ENCODE data around the gene LMF1.
"Not testable (repeated sequence)": the region's sequence is repeated elsewhere in the genome, so short reads cannot be mapped to it uniquely, and the experiment has no call there.

LMF1 gene

GRCh38 chr16:890716-891352 lies 80.0 kb downstream of the LMF1 start:
- DNase-seq (ENCODE audit: low spot score) = no peak
- H3K4me3 Mint-ChIP-seq = no peak overlapping the region
- H3K36me3 Mint-ChIP-seq (ENCODE audit: low read depth) = no peaks in the 10 kb centered on the region
- no peaks in the 10 kb centered on the region for H3K4me1 Mint-ChIP-seq (ENCODE audit: low read depth)
- H3K27ac Mint-ChIP-seq = no peak overlapping the region
- no peaks in the 10 kb centered on the region for H3K27me3 Mint-ChIP-seq (ENCODE audit: low read depth)
- no peaks in the 10 kb centered on the region for H3K9me3 Mint-ChIP-seq

DNA sequence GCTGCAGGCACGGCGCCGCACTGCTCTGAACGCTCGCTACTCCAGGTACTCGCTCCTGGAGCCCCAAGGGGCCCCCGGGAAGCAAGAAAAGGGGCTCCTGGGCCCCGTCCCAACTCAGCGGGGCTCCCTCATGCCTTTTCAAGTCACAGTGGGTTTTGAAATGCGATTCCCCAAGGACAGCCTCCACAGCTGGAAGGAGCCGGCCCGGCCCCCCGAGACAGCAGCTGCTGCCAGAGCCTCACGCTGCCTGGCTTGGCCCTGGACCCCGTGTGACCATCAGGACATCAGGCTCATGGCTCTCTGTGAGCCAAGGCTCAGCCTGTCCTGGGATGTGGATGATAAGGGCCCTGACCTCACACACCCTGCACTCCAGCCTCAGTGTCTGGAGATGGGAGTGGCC lies 80.6 kb downstream of the LMF1 start:
- no peak overlapping the region for H3K4me3 Mint-ChIP-seq
- H3K4me1 Mint-ChIP-seq (ENCODE audit: low read depth) = no peaks in the 10 kb centered on the region
- no peak overlapping the region for H3K27ac Mint-ChIP-seq
- H3K9me3 Mint-ChIP-seq = no peaks in the 10 kb centered on the region
- H3K36me3 Mint-ChIP-seq (ENCODE audit: low read depth) = no peaks in the 10 kb centered on the region
- no peak for DNase-seq (ENCODE audit: low spot score)
- no peaks in the 10 kb centered on the region for H3K27me3 Mint-ChIP-seq (ENCODE audit: low read depth)

DNA sequence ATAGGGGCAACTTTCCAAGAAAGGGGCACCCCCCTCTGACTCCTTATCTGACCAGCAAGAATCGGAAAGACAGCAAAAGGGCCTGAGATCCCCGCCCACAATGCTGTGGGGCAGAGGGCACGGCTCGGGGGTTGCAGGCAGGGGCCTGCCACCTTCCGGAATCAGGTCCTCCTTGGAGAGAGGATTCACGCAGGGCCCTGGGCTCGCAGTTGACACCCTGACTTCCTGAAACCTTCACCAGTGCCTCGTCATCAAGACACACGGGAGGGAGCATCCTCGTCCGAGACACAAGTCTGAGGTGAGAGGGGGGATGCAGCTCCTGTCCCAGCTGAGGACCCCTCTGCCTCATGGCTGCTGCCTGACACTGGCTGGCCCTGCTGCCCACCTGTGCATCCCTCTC lies 81.2 kb downstream of the LMF1 start:
- no peak for DNase-seq (ENCODE audit: low spot score)
- Mint-ChIP-seq H3K4me3 (no peak overlapping the region), H3K9me3 (no peaks in the 10 kb centered on the region), H3K27ac (no peak overlapping the region), H3K27me3 (ENCODE audit: low read depth) (no peaks in the 10 kb centered on the region), H3K36me3 (ENCODE audit: low read depth) (no peaks in the 10 kb centered on the region), H3K4me1 (ENCODE audit: low read depth) (no peaks in the 10 kb centered on the region)

GRCh38 chr16:888901-889570 lies 81.7 kb downstream of the LMF1 start:
- H3K27ac Mint-ChIP-seq = no peak overlapping the region
- H3K36me3 Mint-ChIP-seq (ENCODE audit: low read depth) = no peaks in the 10 kb centered on the region
- H3K4me1 Mint-ChIP-seq (ENCODE audit: low read depth) = no peaks in the 10 kb centered on the region
- H3K9me3 Mint-ChIP-seq = no peaks in the 10 kb centered on the region
- H3K4me3 Mint-ChIP-seq = no peak overlapping the region
- no peak for DNase-seq (ENCODE audit: low spot score)
- H3K27me3 Mint-ChIP-seq (ENCODE audit: low read depth) = no peaks in the 10 kb centered on the region

GRCh38 chr16:888456-888855 lies 82.3 kb downstream of the LMF1 start:
- DNase-seq (ENCODE audit: low spot score); H3K36me3 Mint-ChIP-seq (ENCODE audit: low read depth); H3K27ac Mint-ChIP-seq; H3K4me1 Mint-ChIP-seq (ENCODE audit: low read depth); H3K4me3 Mint-ChIP-seq; H3K27me3 Mint-ChIP-seq (ENCODE audit: low read depth); H3K9me3 Mint-ChIP-seq: not testable (repeated sequence)

DNA sequence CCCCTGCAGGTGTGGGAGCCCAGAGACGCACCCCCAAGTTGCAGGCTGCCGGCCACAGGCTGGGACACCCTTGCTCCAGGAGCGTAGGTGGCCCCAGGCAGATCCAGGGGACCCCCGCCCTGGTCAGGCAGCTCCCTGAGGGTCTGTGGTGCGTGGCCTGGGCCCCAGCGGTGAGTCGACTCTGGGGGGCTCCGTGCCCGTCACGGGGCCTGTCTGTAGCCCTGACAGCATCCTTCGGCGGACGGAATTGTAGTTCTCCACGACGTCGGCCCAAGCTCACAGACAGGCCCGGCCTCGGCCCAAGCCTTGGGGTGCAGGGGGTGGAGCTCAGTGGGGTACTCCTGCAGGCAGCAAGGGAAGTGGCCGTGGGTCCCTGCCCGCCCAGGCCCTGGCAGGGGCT lies 82.9 kb downstream of the LMF1 start:
- Mint-ChIP-seq H3K36me3 (ENCODE audit: low read depth) (no peaks in the 10 kb centered on the region), H3K9me3 (no peaks in the 10 kb centered on the region), H3K4me1 (ENCODE audit: low read depth) (no peaks in the 10 kb centered on the region), H3K27me3 (ENCODE audit: low read depth) (no peaks in the 10 kb centered on the region), H3K27ac (no peak overlapping the region), H3K4me3 (no peak overlapping the region)
- DNase-seq (ENCODE audit: low spot score) = no peak

DNA sequence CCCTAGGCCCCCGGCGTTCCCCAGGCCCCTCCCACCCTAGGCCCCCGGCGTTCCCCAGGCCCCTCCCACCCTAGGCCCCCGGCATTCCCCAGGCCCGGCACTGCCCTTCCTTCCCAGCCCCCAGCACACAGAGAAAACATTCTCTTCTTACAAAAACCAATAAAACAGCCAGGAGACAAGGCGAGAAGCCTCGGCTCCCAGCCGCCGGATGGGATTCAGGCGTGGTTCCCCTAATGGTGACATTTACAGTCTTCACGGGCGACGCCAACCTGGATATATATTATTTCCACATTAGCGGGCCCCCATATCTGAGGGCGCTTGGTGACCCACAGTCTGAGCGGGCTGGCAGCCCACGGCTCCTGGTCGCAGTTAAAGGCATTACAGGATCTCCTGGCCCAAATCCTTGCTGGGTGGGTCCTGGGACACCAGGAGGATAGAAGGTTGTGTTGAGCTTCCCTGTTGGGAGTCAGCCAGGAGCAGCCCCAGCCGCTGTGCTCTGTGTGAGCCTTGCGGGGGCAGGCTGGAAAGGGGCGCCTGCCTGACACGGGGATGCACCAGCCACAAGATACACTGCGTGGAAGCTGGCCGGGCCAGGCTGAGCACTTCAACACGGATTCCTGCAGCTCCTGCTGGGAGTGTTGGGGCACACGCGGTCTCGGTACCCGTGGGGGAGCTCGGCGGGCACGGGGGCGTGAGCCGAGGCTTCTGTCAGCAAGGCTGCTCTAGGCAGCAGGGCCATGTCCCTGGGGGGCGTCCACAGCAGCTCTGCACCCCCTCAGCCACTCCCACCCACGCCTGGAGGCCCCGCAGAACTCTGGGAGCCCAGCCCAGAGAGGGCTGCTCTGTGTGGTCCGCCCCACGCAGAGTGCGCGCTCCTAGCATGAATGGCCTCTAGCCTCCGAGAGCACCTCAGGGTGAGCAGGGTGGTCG lies 83.7 kb downstream of the LMF1 start:
- no peaks in the 10 kb centered on the region for H3K4me1 Mint-ChIP-seq (ENCODE audit: low read depth)
- H3K27ac Mint-ChIP-seq = no peak overlapping the region
- H3K4me3 Mint-ChIP-seq = no peak overlapping the region
- no peaks in the 10 kb centered on the region for H3K36me3 Mint-ChIP-seq (ENCODE audit: low read depth)
- no peak for DNase-seq (ENCODE audit: low spot score)
- no peaks in the 10 kb centered on the region for H3K9me3 Mint-ChIP-seq
- H3K27me3 Mint-ChIP-seq (ENCODE audit: low read depth) = no peaks in the 10 kb centered on the region

- no peaks in the 10 kb centered on the region for H3K4me1 Mint-ChIP-seq (ENCODE audit: low read depth)
- H3K27ac Mint-ChIP-seq = no peak overlapping the region
- H3K36me3 Mint-ChIP-seq (ENCODE audit: low read depth) = no peaks in the 10 kb centered on the region
- no peak for DNase-seq (ENCODE audit: low spot score)
- no peaks in the 10 kb centered on the region for H3K27me3 Mint-ChIP-seq (ENCODE audit: low read depth)
- H3K9me3 Mint-ChIP-seq = no peaks in the 10 kb centered on the region
- no peak overlapping the region for H3K4me3 Mint-ChIP-seq
Measured at GRCh38 chr16:886084-886543, 84.7 kb downstream of the LMF1 start.

DNA sequence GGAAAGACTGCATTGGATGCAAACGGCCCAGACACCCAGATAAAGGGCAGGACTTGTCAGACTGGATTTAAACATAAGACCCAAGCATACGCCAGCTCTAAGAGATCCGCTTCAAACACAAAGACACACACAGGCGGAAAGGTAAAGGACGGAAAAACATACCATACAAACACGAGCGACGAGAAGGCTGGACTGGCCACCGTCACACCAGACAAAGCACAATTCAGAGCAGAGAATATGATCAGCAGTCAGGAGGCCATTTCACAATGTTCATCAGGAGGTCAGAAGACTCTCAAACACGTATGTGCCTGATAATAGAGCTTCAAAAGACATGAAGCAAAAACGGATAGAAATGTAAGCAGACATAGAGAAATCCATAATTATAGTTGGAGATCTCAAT lies 85.4 kb downstream of the LMF1 start:
- Mint-ChIP-seq H3K9me3 (no peaks in the 10 kb centered on the region), H3K27me3 (ENCODE audit: low read depth) (no peaks in the 10 kb centered on the region), H3K36me3 (ENCODE audit: low read depth) (no peaks in the 10 kb centered on the region), H3K4me1 (ENCODE audit: low read depth) (no peaks in the 10 kb centered on the region), H3K27ac (no peak overlapping the region), H3K4me3 (no peak overlapping the region)
- no peak for DNase-seq (ENCODE audit: low spot score)

DNA sequence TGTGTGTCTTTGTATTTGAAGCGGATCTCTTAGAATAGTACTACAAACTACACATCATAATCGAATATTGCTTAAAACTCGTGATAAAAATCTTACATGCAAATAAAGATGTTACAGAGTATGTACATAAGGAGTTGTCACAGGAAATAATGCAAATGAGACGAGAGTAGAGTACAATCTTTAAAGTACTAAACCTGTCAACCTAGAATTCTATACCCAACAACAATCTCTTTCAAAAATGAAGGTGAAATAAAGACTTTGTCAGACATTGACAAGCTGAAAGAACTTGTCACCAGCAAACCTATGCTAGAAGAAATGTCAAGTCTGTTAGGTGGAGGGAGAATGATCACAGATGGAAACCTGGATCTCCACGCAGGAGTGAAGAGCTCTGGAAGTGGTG lies 86.6 kb downstream of the LMF1 start:
- Mint-ChIP-seq H3K36me3 (ENCODE audit: low read depth) (no peaks in the 10 kb centered on the region), H3K27me3 (ENCODE audit: low read depth) (no peaks in the 10 kb centered on the region), H3K9me3 (no peaks in the 10 kb centered on the region), H3K27ac (no peak overlapping the region), H3K4me1 (ENCODE audit: low read depth) (no peaks in the 10 kb centered on the region), H3K4me3 (no peak overlapping the region)
- no peak for DNase-seq (ENCODE audit: low spot score)

DNA sequence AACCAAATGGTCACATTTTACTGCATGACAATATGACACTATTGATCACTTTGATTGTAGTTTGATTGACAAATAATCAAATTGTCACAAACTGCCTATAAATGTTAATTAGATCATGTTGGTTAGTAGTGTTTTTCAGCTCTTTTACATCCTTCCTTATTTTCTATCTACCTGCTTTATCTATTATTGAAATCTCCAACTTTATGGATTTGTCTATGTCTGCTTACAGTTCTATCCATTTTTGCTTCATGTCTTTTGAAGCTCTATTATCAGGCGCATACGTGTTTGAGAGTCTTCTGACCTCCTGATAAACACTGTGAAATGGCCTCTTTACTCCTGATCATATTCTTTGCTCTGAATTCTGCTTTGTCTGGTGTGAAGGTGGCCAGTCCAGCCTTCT lies 87.0 kb downstream of the LMF1 start:
- no peak for DNase-seq (ENCODE audit: low spot score)
- H3K9me3 Mint-ChIP-seq = no peaks in the 10 kb centered on the region
- no peaks in the 10 kb centered on the region for H3K27me3 Mint-ChIP-seq (ENCODE audit: low read depth)
- H3K4me1 Mint-ChIP-seq (ENCODE audit: low read depth) = no peaks in the 10 kb centered on the region
- H3K27ac Mint-ChIP-seq = no peak overlapping the region
- no peaks in the 10 kb centered on the region for H3K36me3 Mint-ChIP-seq (ENCODE audit: low read depth)
- no peak overlapping the region for H3K4me3 Mint-ChIP-seq

- Mint-ChIP-seq H3K4me1 (ENCODE audit: low read depth) (no peaks in the 10 kb centered on the region), H3K27me3 (ENCODE audit: low read depth) (no peaks in the 10 kb centered on the region), H3K4me3 (no peak overlapping the region), H3K27ac (no peak overlapping the region), H3K36me3 (ENCODE audit: low read depth) (no peaks in the 10 kb centered on the region), H3K9me3 (no peaks in the 10 kb centered on the region)
- DNase-seq (ENCODE audit: low spot score) = no peak
Measured at GRCh38 chr16:883340-883739, 87.4 kb downstream of the LMF1 start.

DNA sequence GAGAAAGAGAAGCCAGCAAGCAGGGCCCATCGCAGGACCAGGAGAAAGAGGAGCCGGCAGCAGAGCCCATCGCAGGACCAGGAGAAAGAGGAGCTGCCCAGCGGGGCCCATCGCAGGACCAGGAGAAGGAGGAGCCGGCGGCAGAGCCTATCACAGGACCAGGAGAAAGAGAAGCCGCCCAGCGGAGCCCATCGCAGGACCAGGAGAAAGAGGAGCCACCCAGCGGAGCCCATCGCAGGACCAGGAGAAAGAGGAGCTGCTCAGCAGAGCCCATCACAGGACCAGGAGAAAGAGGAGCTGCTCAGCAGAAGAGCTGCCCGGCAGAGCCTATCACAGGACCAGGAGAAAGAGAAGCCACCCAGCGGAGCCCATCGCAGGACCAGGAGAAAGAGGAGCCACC lies 88.1 kb downstream of the LMF1 start:
- not testable (repeated sequence) for H3K9me3 Mint-ChIP-seq; H3K27me3 Mint-ChIP-seq (ENCODE audit: low read depth); H3K4me3 Mint-ChIP-seq; H3K4me1 Mint-ChIP-seq (ENCODE audit: low read depth); DNase-seq (ENCODE audit: low spot score); H3K27ac Mint-ChIP-seq; H3K36me3 Mint-ChIP-seq (ENCODE audit: low read depth)

DNA sequence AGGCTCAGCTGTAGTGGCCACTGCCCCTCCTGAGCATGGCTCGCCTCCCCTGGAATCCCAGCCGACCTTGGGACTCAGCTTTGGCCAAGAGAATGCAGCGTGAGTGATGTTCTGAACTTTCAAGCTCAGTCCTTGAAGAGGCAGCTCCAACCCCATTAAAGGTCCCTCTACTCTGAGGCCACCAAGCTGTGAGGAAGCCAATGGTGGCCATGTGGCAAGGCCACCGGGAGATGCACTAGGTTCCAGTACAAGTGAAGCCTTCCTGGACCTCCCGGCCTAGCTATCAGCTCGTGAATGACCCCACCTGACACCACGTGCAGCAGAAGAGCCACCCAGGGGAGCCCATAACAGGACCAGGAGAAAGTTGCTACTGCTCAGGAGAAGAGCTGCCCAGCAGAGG lies 88.5 kb downstream of the LMF1 start:
- Mint-ChIP-seq H3K36me3 (ENCODE audit: low read depth) (no peaks in the 10 kb centered on the region), H3K27me3 (ENCODE audit: low read depth) (no peaks in the 10 kb centered on the region), H3K4me3 (no peak overlapping the region), H3K9me3 (no peaks in the 10 kb centered on the region), H3K27ac (no peak overlapping the region), H3K4me1 (ENCODE audit: low read depth) (no peaks in the 10 kb centered on the region)
- no peak for DNase-seq (ENCODE audit: low spot score)
